Measurements from ENCODE around the gene RFX1.

Gene RFX1

DNA sequence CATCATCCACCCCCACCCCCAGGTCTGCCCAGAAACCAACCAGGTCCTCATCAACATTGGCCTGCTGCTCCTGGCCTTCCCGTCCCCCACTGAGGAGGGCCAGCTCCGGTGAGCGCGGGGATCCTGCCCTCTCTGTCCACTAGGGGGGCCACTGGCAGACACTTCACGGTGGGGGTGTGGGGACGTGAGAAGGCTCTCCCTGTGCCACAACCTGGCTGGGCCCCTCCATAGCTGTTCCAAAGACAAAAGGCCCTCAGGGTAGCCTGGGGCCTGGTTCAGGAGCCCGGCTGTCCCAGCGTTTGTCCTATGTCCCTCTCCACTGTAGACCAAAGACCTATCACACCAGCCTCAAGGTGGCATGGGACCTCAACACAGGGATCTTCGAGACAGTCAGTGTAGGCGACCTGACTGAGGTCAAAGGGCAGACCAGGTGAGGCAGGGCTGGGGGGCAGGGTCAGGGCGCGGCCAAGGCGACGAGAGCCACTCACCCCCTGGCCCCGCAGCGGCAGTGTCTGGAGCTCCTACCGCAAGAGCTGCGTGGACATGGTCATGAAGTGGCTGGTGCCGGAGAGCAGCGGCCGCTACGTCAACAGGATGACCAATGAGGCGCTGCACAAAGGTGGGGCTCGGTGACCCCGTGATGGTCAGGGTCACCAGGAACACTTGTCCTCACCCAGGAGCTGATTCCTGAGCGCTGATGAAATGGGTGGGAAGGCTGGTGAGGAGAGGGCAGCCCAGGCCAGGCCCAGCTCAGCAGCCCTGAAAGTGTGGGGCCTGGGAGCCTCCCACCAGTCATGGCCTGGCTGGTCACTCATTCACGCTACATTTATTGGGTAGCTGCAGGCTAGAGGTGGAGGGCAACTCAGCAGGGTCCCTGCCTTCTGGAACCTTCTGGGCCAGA lies 45.9 kb downstream of the RFX1 start:
- no peak for DNase-seq (ENCODE audit: low read depth)
- TF ChIP-seq, protein P1, sequence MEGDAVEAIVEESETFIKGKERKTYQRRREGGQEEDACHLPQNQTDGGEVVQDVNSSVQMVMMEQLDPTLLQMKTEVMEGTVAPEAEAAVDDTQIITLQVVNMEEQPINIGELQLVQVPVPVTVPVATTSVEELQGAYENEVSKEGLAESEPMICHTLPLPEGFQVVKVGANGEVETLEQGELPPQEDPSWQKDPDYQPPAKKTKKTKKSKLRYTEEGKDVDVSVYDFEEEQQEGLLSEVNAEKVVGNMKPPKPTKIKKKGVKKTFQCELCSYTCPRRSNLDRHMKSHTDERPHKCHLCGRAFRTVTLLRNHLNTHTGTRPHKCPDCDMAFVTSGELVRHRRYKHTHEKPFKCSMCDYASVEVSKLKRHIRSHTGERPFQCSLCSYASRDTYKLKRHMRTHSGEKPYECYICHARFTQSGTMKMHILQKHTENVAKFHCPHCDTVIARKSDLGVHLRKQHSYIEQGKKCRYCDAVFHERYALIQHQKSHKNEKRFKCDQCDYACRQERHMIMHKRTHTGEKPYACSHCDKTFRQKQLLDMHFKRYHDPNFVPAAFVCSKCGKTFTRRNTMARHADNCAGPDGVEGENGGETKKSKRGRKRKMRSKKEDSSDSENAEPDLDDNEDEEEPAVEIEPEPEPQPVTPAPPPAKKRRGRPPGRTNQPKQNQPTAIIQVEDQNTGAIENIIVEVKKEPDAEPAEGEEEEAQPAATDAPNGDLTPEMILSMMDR (IDR thresholded peaks at IDR 0.05; ENCODE audit: low read depth, low read length, missing control alignments): peak; percentile 34
- no peak overlapping the region for H3K4me3 ChIP-seq (ENCODE audit: low read depth, low read length)

DNA sequence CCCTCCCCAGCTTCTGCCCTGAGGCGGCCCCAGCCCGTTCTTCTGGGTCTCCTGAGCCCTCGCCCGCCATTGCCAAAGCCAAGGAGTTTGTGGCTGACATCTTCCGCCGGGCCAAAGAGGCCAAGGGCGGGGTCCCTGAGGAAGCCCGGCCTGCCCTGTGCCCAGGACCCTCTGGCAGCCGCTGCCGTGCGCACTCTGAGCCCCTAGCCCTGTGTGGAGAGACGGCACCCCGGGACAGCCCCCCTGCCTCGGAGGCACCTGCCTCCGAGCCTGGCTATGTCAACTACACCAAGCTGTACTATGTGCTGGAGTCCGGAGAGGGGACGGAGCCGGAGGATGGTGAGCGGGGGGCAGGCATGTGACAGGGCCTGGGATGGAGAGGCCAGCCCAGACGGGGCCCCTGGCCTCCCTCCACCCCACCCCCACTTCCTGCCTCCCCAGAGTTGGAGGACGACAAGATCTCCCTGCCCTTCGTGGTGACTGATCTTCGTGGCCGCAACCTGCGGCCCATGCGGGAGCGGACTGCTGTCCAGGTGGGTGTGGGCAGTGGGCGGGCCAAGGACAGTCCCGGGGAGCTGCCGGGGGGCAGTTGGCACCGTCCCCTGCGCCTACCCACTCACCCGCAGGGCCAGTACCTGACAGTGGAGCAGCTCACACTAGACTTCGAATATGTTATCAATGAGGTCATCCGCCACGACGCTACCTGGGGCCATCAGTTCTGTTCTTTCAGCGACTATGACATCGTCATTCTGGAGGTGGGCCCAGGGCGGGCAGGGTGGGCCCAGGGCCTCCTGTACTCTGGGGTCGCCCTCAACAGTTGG lies 46.8 kb downstream of the RFX1 start:
- TF ChIP-seq, protein P1 (IDR thresholded peaks at IDR 0.05; ENCODE audit: low read depth, low read length, missing control alignments): no peak
- DNase-seq (ENCODE audit: low read depth): no peak
- H3K4me3 ChIP-seq (ENCODE audit: low read depth, low read length): no peak overlapping the region

GRCh38 chr19:13958043-13958442 lies 48.1 kb downstream of the RFX1 start:
- TF ChIP-seq, protein P1 (IDR thresholded peaks at IDR 0.05; ENCODE audit: low read depth, low read length, missing control alignments): no peak
- H3K4me3 ChIP-seq (ENCODE audit: low read depth, low read length): no peak overlapping the region
- DNase-seq (ENCODE audit: low read depth): no peak

DNA sequence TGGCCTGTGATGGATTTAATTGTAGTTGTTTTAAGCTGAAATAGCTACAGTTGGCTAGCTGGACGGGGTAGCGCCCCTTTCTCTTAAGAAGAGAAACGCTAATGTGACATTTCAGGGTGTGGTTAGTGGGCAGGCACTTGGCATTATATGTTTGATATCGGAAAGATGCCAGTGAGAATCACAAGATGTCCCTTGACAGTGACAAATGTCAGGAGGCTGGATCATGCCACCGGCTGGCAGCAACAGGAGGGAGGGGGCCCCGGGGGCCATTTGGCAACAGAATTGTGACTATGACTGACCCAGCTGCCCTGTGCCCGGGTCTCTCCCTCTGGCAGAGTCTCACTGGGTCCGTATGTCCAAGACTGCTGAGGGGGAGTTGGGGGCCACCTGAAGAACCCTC lies 49.1 kb downstream of the RFX1 start:
- no peak for DNase-seq (ENCODE audit: low read depth)
- TF ChIP-seq, protein P1 (IDR thresholded peaks at IDR 0.05; ENCODE audit: low read depth, low read length, missing control alignments): no peak
- no peak overlapping the region for H3K4me3 ChIP-seq (ENCODE audit: low read depth, low read length)

GRCh38 chr19:13956365-13956744 lies 49.8 kb downstream of the RFX1 start:
- DNase-seq (ENCODE audit: low read depth): no peak
- TF ChIP-seq, protein P1 (IDR thresholded peaks at IDR 0.05; ENCODE audit: low read depth, low read length, missing control alignments): no peak
- no peak overlapping the region for H3K4me3 ChIP-seq (ENCODE audit: low read depth, low read length)

DNA sequence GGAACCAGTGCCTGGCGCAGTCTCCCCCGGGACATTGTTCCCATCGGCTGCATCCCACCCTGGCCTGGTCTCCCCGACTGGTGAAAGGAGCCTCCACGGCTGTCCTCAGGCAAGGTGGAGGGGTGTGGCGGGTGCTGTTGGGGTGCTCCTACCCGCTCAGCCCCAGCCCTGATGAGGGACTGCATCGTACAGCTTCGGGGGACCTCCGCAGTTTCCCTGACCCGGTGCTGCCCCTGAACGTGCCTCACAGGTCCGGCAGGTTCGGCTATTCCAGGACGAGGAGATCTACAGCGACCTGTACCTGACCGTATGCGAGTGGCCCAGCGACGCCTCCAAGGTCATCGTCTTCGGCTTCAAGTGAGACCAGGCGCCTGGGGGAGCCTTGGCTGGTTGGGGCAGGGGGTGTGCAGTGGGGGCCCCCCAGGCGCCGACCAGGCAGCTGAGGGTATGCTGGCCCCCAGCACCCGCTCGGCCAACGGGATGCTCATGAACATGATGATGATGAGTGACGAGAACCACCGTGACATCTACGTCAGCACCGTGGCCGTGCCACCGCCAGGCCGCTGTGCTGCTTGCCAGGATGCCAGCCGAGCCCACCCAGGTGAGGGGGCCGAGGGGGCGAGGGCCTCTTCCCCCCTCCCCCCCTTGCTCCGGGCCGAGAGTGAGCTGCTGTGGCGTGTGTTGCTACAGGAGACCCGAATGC lies 50.3 kb downstream of the RFX1 start:
- TF ChIP-seq, protein P1 (IDR thresholded peaks at IDR 0.05; ENCODE audit: low read depth, low read length, missing control alignments): no peak
- H3K4me3 ChIP-seq (ENCODE audit: low read depth, low read length): no peak overlapping the region
- DNase-seq (ENCODE audit: low read depth): no peak

Data from GM12864 (cell line).